SU-DHL-6 (cell line): ENCODE data around the gene ADARB2.

Experiments used
- H2AFZ ChIP-seq: fragments of 200-600 bp; sonication (generic); 2 replicates; pipeline ENCODE4 v1.6.1; 2014; ENCODE audit warnings: low read depth, mild to moderate bottlenecking, moderate library complexity, mixed read lengths, antibody characterized with exemption, low read length; ENCODE audit not compliant: severe bottlenecking
- H3F3A ChIP-seq: fragments of 200-600 bp; shearing (Covaris generic); 2 replicates; pipeline ENCODE4 v1.6.0; 2016; ENCODE audit warnings: antibody characterized with exemption, mild to moderate bottlenecking; ENCODE audit not compliant: insufficient read depth
- H3K27ac ChIP-seq: fragments of 200-600 bp; sonication (generic); 2 replicates; pipeline ENCODE4 v1.5.1; 2016; ENCODE audit warnings: low read depth, mild to moderate bottlenecking, low read length, moderate library complexity, mixed read lengths
- H3K27me3 ChIP-seq: fragments of 200-600 bp; sonication (generic), shearing (Covaris generic); 2 replicates; pipeline ENCODE4 v1.6.0; 2014; ENCODE audit warnings: mild to moderate bottlenecking, low read length
- H3K36me3 ChIP-seq: fragments of 200-600 bp; sonication (generic); 2 replicates; pipeline ENCODE4 v1.6.1; 2014; ENCODE audit warnings: mild to moderate bottlenecking, low read length, mixed read lengths
- H3K4me2 ChIP-seq: fragments of 300-600, 200-600 bp; shearing (Covaris generic), sonication (generic); 2 replicates; pipeline ENCODE4 v1.6.0; 2014; ENCODE audit warnings: low read length, low read depth, mild to moderate bottlenecking; ENCODE audit not compliant: poor library complexity, severe bottlenecking
- H3K4me3 ChIP-seq: fragments of 200-600 bp; sonication (generic); 2 replicates; pipeline ENCODE4 v1.5.1; 2014; ENCODE audit warnings: antibody characterized with exemption, low read length, mild to moderate bottlenecking, mixed read lengths; ENCODE audit not compliant: insufficient read depth, poor library complexity, severe bottlenecking
- H3K79me2 ChIP-seq: fragments of 200-600 bp; sonication (generic); 2 replicates; pipeline ENCODE4 v1.6.1; 2014; ENCODE audit warnings: mild to moderate bottlenecking, low read length, moderate library complexity; ENCODE audit not compliant: insufficient read depth
- H3K9ac ChIP-seq: fragments of 200-600 bp; sonication (generic); 2 replicates; pipeline ENCODE4 v1.7.0; 2014; ENCODE audit warnings: mild to moderate bottlenecking, low read length
- H3K9me2 ChIP-seq: fragments of 200-600 bp; sonication (generic); replicated peaks from 2 replicates; pipeline ENCODE4 v1.6.1; 2014; ENCODE audit warnings: low read length; ENCODE audit not compliant: insufficient read depth
- H3K9me3 ChIP-seq: fragments of 200-600 bp; sonication (generic); 2 replicates; pipeline ENCODE4 v1.6.1; 2014; ENCODE audit warnings: low read length, mixed read lengths; ENCODE audit not compliant: insufficient read depth
- H4K20me1 ChIP-seq: fragments of 200-600 bp; sonication (generic); 2 replicates; pipeline ENCODE4 v1.6.1; 2014; ENCODE audit warnings: low read depth, mild to moderate bottlenecking, antibody characterized with exemption, low read length, moderate library complexity, mixed read lengths
- CTCF ChIP-seq: fragments of 200-600 bp; sonication (generic); IDR thresholded peaks from one replicate; pipeline ENCODE4 v1.5.1; 2017; ENCODE audit warnings: antibody characterized with exemption, mild to moderate bottlenecking, low read length, moderate library complexity; ENCODE audit not compliant: insufficient read depth, poor library complexity, severe bottlenecking
- EZH2phosphoT487 ChIP-seq: fragments of 200-600 bp; sonication (generic), shearing (Covaris generic); conservative IDR thresholded peaks from 2 replicates; pipeline ENCODE4 v1.6.1; 2018; ENCODE audit warnings: mild to moderate bottlenecking, antibody characterized with exemption, low read length, moderate library complexity, mixed read lengths

ADARB2 gene

GRCh38 chr10:1596482-1597099 lies 140.7 kb downstream of the ADARB2 start:
- no peak overlapping the region for H3K4me3 ChIP-seq
- no peak overlapping the region for H3K27ac ChIP-seq
- no peak overlapping the region for H3K4me2 ChIP-seq
- H3K9me3 ChIP-seq = no peaks in the 10 kb centered on the region
- H3K36me3 ChIP-seq = no peaks in the 10 kb centered on the region
- no peaks in the 10 kb centered on the region for H3K9me2 ChIP-seq
- no peak for TF ChIP-seq EZH2phosphoT487
- no peak for TF ChIP-seq CTCF
- H3K79me2 ChIP-seq = no peaks in the 10 kb centered on the region
- H3K27me3 ChIP-seq = no peaks in the 10 kb centered on the region
- no peaks in the 10 kb centered on the region for H4K20me1 ChIP-seq
- no peak overlapping the region for H2AFZ ChIP-seq
- H3F3A ChIP-seq = no peaks in the 10 kb centered on the region
- H3K9ac ChIP-seq = no peak overlapping the region

- Histone ChIP-seq H3K79me2 (no peaks in the 10 kb centered on the region), H3K4me3 (no peak overlapping the region), H3K36me3 (no peaks in the 10 kb centered on the region), H3K9me2 (no peaks in the 10 kb centered on the region), H4K20me1 (no peaks in the 10 kb centered on the region), H3K9ac (no peak overlapping the region), H3K4me2 (no peak overlapping the region), H3K27me3 (no peaks in the 10 kb centered on the region), H3F3A (no peaks in the 10 kb centered on the region), H2AFZ (no peak overlapping the region), H3K27ac (no peak overlapping the region), H3K9me3 (no peaks in the 10 kb centered on the region)
- TF ChIP-seq CTCF (no peak), EZH2phosphoT487 (no peak)
These were observed 141.6 kb downstream of the ADARB2 start for GRCh38 chr10:1595726-1596125.

- Histone ChIP-seq H3K27me3 (no peaks in the 10 kb centered on the region), H3K4me3 (no peak overlapping the region), H3K79me2 (no peaks in the 10 kb centered on the region), H4K20me1 (no peaks in the 10 kb centered on the region), H3K4me2 (no peak overlapping the region), H2AFZ (no peak overlapping the region), H3K36me3 (no peaks in the 10 kb centered on the region), H3K9ac (no peak overlapping the region), H3K9me2 (no peaks in the 10 kb centered on the region), H3K9me3 (no peaks in the 10 kb centered on the region), H3F3A (no peaks in the 10 kb centered on the region), H3K27ac (no peak overlapping the region)
- TF ChIP-seq CTCF = no peak
- no peak for TF ChIP-seq EZH2phosphoT487
These were observed 142.1 kb downstream of the ADARB2 start for GRCh38 chr10:1595242-1595600.
